ENCODE results near the gene DLG1.
"Not testable (repeated sequence)": the region's sequence is repeated elsewhere in the genome, so short reads cannot be mapped to it uniquely, and the experiment has no call there.

The DLG1 gene

GRCh38 chr3:197205675-197206074, 92.7 kb downstream of the DLG1 start:
- DNase-seq: no peak
- Histone ChIP-seq H3K4me1 (peaks cover 8% of the 10 kb centered on the region), H3K27me3 (no peaks in the 10 kb centered on the region), H3K36me3 (no peaks in the 10 kb centered on the region), H3K4me3 (ENCODE audit: low read depth, low read length) (no peak overlapping the region), H3K9me3 (no peaks in the 10 kb centered on the region)
- TF ChIP-seq, protein P1, sequence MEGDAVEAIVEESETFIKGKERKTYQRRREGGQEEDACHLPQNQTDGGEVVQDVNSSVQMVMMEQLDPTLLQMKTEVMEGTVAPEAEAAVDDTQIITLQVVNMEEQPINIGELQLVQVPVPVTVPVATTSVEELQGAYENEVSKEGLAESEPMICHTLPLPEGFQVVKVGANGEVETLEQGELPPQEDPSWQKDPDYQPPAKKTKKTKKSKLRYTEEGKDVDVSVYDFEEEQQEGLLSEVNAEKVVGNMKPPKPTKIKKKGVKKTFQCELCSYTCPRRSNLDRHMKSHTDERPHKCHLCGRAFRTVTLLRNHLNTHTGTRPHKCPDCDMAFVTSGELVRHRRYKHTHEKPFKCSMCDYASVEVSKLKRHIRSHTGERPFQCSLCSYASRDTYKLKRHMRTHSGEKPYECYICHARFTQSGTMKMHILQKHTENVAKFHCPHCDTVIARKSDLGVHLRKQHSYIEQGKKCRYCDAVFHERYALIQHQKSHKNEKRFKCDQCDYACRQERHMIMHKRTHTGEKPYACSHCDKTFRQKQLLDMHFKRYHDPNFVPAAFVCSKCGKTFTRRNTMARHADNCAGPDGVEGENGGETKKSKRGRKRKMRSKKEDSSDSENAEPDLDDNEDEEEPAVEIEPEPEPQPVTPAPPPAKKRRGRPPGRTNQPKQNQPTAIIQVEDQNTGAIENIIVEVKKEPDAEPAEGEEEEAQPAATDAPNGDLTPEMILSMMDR (IDR thresholded peaks at IDR 0.05; ENCODE audit: low read depth, low read length): no peak

DNA sequence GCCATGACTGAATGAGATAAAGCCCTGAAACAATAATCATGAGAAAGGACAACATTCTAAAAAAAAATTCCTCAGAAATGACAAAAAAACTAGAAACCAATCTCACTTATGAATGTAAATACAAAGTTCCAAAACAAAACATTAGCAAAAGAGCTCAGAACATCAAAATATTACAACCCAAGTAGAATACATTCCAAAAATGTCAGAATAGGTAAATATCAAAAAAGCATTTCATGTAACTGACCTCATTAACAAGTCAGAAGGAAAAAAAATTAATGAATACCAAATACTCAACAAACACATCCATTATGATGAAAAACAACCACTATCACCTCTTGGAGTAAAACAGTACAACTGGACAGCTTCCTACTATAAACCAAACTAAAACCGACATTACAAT, 93.1 kb downstream of the DLG1 start:
- H3K9me3 ChIP-seq: no peaks in the 10 kb centered on the region
- no peak for DNase-seq

GRCh38 chr3:197204736-197205135, 93.7 kb downstream of the DLG1 start:
- DNase-seq: no peak
- Histone ChIP-seq H3K36me3 (no peaks in the 10 kb centered on the region), H3K27me3 (no peaks in the 10 kb centered on the region), H3K4me3 (ENCODE audit: low read depth, low read length) (no peak overlapping the region), H3K9me3 (no peaks in the 10 kb centered on the region), H3K4me1 (peaks cover 6% of the 10 kb centered on the region)
- TF ChIP-seq, protein P1 (IDR thresholded peaks at IDR 0.05; ENCODE audit: low read depth, low read length): no peak

More for the DNA sequence above, 93.1 kb downstream of the DLG1 start:
- Histone ChIP-seq H3K4me1 (peaks cover 8% of the 10 kb centered on the region), H3K27me3 (no peaks in the 10 kb centered on the region), H3K36me3 (no peaks in the 10 kb centered on the region), H3K4me3 (ENCODE audit: low read depth, low read length) (no peak overlapping the region)
- TF ChIP-seq, protein P1 (IDR thresholded peaks at IDR 0.05; ENCODE audit: low read depth, low read length): no peak

DNA sequence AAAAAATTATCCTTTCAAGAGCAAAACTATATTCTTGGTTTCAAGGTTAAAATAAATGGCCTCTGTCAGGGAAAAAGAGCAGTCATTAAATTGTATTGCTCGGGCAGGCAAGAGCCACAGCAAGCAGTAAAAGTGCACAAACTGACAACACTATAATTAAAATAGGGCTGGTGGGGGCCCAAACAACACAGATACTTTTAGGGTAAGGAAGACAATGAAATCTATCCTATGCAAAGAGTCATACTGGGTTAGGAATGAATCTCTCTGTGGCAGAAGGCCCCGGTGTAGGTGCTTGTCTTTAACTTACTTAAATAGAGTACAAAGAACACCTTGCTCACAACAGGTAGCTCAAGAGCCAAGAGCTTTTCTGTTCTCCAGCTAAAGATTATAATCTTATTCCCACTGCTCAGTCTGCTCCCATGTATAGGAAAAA, 94.7 kb downstream of the DLG1 start:
- no peaks in the 10 kb centered on the region for H3K27me3 ChIP-seq
- no peaks in the 10 kb centered on the region for H3K36me3 ChIP-seq
- no peak for DNase-seq
- no peak overlapping the region for H3K4me3 ChIP-seq (ENCODE audit: low read depth, low read length)
- TF ChIP-seq, protein P1 (IDR thresholded peaks at IDR 0.05; ENCODE audit: low read depth, low read length): no peak
- H3K4me1 ChIP-seq: peaks cover 5% of the 10 kb centered on the region
- H3K9me3 ChIP-seq: no peaks in the 10 kb centered on the region

DNA sequence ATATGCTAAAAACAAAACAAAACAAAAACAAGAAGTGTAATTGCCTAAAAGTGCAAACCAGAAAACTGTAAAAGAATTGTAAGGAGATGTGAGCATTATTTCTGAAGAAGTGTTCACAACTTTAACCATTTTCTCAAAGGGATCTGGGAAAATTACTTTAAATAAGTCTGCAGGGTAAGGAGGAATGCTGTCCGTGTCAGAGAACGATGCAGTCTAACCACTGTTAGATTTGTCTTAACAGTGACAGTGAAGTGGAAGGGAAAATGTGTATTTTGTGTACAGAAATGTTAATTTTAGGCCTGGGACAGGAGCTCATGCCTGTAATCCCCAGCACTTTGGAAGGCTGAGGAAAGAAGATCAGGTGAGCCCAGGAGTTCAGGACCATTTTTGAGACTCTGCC, 95.7 kb downstream of the DLG1 start:
- Histone ChIP-seq H3K27me3 (no peaks in the 10 kb centered on the region), H3K9me3 (no peaks in the 10 kb centered on the region), H3K4me1 (peaks cover 2% of the 10 kb centered on the region; the same call in 1 of the 2 replicates), H3K4me3 (ENCODE audit: low read depth, low read length) (no peak overlapping the region), H3K36me3 (no peaks in the 10 kb centered on the region)
- TF ChIP-seq, protein P1 (IDR thresholded peaks at IDR 0.05; ENCODE audit: low read depth, low read length): no peak
- no peak for DNase-seq

GRCh38 chr3:197201791-197202452, 96.5 kb downstream of the DLG1 start:
- H3K4me1 ChIP-seq: peaks cover 2% of the 10 kb centered on the region; the same call in 1 of the 2 replicates
- TF ChIP-seq, protein P1 (IDR thresholded peaks at IDR 0.05; ENCODE audit: low read depth, low read length): no peak
- H3K9me3 ChIP-seq: no peaks in the 10 kb centered on the region
- no peak for DNase-seq
- H3K36me3 ChIP-seq: no peaks in the 10 kb centered on the region
- H3K27me3 ChIP-seq: no peaks in the 10 kb centered on the region
- H3K4me3 ChIP-seq (ENCODE audit: low read depth, low read length): no peak overlapping the region

DNA sequence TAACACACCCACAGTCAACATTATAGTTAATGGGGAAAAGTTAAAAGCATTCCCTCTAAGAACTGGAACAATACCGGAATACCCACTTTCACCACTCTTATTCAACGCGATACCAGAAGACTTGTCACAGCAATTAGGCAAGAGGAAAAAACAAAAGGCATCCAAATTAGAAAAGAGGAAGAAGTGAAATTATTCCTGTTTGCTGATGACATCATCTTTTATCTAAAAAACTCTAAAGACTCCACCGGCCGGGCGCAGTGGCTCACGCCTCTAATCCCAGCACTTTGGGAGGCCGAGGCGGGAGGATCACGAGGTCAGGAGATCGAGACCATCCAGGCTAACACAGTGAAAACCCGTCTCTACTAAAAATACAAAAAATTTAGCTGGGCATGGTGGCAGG, 97.6 kb downstream of the DLG1 start:
- not testable (repeated sequence) for H3K4me3 ChIP-seq (ENCODE audit: low read depth, low read length); H3K27me3 ChIP-seq; H3K4me1 ChIP-seq; DNase-seq; H3K36me3 ChIP-seq; H3K9me3 ChIP-seq
